IPS-18a (cell line): Measurements from ENCODE around the gene RAI1.

Experiments used
- H3K27ac ChIP-seq: one replicate; pipeline ENCODE4 v1.5.1; 2013; ENCODE audit warnings: low read length
- H3K27me3 ChIP-seq: one replicate; pipeline ENCODE4 v1.6.1; 2013; ENCODE audit warnings: mild to moderate bottlenecking, low read length; ENCODE audit not compliant: control insufficient read depth, insufficient read depth
- H3K36me3 ChIP-seq: one replicate; pipeline ENCODE4 v1.6.1; 2013; ENCODE audit warnings: low read depth, low read length; ENCODE audit not compliant: control insufficient read depth
- H3K4me1 ChIP-seq: one replicate; pipeline ENCODE4 v1.6.1; 2013; ENCODE audit warnings: low read depth, low read length; ENCODE audit not compliant: control insufficient read depth
- H3K4me3 ChIP-seq: one replicate; pipeline ENCODE4 v1.5.1; 2013; ENCODE audit warnings: low read length
- H3K9ac ChIP-seq: one replicate; pipeline ENCODE4 v1.6.1; 2013; ENCODE audit warnings: mild to moderate bottlenecking, low read length, moderate library complexity
- H3K9me3 ChIP-seq: one replicate; pipeline ENCODE4 v1.6.1; 2013; ENCODE audit warnings: low read depth, low read length; ENCODE audit not compliant: control insufficient read depth

Gene RAI1

DNA sequence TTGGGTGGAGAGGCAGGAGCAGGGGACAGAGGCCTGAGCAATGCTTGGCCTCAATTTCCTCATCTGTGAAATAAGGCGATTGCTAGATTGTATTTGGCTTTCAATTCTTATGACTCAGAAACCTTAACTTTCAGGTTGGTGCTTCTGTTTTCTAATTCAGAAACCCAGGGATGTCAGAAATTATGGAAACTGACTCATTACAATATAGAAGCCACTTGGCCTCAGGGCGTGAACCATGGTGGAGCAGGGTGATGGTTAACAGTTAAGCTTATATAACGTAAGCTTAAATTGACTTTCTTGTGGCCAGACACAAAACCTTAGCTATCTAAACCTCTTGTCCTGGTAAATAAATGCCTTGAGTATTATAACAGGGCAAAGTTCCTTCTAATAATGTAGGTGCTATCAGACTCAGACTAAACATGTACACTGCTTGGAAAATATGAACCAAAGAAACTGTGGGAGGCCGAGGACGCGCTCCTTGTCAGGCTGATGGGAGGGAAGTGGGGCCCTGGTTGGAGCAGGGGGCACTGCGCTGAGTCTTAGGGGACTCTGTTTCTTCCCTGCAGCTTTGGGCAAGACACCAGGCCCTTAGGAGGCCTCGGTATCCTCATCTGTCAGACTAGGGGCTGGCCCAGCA lies 172.7 kb downstream of the RAI1 start:
- Histone ChIP-seq H3K36me3 (no peaks in the 10 kb centered on the region), H3K4me1 (peaks cover 16% of the 10 kb centered on the region), H3K4me3 (no peak overlapping the region), H3K9me3 (no peaks in the 10 kb centered on the region), H3K27ac (no peak overlapping the region), H3K27me3 (no peaks in the 10 kb centered on the region), H3K9ac (no peak overlapping the region)

DNA sequence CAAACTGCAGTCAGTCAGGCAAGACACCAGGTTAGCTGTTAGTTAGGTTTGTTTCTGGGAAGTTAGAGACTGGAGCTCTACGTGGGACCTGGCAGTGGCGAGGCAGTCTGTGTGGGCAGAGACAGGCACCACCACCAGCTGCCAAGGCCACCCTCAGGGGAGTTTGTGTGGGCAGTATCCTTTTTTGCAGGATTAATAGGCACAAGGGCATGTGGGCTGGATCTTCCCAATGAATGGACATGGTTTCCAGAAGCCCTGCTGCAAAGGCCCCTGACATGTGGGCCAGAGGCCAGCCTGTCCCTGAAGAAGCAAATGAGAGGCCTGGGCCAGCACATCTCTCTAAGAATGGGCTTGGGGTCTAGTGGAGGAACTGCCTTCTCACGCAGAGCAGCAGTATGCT lies 174.7 kb downstream of the RAI1 start:
- no peak overlapping the region for H3K27ac ChIP-seq
- H3K4me1 ChIP-seq: peaks cover 15% of the 10 kb centered on the region
- H3K4me3 ChIP-seq: no peak overlapping the region
- H3K36me3 ChIP-seq: no peaks in the 10 kb centered on the region
- H3K9ac ChIP-seq: no peak overlapping the region
- no peaks in the 10 kb centered on the region for H3K27me3 ChIP-seq
- no peaks in the 10 kb centered on the region for H3K9me3 ChIP-seq

DNA sequence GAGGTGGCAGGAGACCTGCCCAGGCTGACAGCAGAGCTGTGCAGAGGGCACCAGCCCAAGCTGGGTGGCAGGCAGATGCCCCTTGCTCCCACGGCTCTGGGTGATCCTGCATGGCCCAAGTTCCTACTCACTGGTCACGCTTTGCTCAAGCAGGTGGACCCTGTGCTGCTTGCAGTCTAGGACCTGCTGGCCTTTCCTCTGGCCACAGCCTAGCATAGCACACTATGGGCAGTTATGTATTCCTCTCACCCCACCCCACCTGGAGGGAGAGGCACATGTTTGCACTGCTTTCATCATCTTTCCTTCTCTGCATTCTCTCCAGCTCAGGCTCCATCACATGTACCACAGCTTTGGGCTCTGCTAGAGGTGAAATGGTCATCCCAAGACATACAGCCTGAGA lies 175.1 kb downstream of the RAI1 start:
- no peaks in the 10 kb centered on the region for H3K27me3 ChIP-seq
- no peaks in the 10 kb centered on the region for H3K9me3 ChIP-seq
- peaks cover 11% of the 10 kb centered on the region for H3K4me1 ChIP-seq
- no peaks in the 10 kb centered on the region for H3K36me3 ChIP-seq
- H3K4me3 ChIP-seq: no peak overlapping the region
- H3K27ac ChIP-seq: no peak overlapping the region
- H3K9ac ChIP-seq: no peak overlapping the region

DNA sequence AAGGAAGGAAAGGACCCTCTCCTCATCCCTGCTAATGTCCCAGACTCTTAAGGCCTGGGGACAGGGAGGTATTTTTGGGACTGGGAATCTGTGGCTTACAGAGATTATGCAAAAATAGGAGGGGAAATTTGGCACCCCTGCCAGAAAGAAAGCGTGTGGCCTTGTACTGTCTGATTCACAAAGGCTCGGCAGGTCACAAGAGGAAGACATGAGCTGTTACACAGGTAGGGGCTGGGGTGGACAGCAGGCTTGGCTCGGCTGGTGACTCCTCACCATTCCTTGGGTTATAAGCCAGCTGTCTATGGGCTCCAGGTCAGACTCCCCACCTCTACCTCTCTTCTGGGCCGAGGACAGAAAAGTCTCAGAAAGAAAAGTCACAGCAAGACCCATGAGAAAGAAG lies 176.2 kb downstream of the RAI1 start:
- peaks cover 7% of the 10 kb centered on the region for H3K4me1 ChIP-seq
- no peak overlapping the region for H3K9ac ChIP-seq
- H3K36me3 ChIP-seq: no peaks in the 10 kb centered on the region
- H3K27me3 ChIP-seq: no peaks in the 10 kb centered on the region
- H3K27ac ChIP-seq: no peak overlapping the region
- no peak overlapping the region for H3K4me3 ChIP-seq
- H3K9me3 ChIP-seq: no peaks in the 10 kb centered on the region

DNA sequence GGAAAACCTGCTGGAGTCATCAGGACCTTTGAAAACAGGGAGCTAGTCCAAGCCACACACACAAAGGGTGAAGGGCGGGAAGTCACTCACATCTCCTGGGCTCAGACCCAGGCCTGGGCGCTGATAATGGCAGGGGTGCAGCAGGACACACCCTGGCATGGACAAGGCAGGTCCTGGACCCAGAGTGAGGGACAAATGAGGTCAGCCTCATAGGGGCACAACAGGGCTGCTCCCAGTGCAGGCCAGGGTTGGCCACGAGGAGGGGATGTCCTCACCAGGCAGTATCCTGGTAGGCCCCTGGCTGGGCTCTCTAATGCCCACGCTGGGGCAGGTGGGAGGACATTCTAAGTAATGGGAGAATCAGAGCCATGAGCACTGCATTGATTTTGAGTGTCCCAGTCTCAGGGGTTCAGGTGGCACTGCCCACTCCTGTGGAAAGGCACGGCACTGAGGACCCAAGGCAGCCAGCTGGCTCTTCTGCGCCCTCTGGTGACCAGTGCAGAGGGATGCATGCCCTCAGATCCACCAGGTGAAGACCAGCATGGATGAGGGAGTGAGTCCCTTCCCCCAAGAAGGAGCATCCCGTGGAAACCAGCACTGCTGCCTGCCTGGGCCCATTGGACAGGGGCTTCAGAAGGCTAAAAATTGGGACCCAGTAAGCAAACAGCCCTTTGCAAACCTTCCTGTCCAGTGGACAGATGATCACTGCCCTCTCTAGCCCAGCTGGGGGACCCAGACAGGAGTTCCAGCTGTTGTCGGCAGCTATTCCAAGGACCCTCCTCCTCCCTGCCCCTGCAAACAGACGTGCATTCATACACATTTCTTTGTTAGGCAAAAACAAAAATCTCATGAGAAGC lies 178.9 kb downstream of the RAI1 start:
- Histone ChIP-seq H3K27ac (no peak overlapping the region), H3K4me1 (peaks cover 7% of the 10 kb centered on the region), H3K36me3 (no peaks in the 10 kb centered on the region), H3K9me3 (no peaks in the 10 kb centered on the region), H3K9ac (no peak overlapping the region), H3K4me3 (no peak overlapping the region), H3K27me3 (no peaks in the 10 kb centered on the region)

DNA sequence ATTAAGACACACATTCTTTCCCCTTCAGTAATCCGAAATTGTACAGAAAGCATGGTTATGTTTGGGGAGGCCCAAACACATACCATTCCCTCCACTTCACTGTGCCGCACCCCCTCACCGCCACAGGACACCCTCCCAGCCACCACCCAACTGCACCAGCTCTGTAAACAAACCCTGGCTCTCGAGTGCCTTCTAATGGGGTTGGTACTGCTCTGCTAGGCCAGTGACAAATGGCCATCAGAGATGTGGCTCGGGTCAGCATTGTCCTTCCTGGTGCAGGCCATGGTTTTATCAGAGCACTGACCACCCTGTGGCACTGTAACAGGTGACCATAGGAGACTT lies 179.5 kb downstream of the RAI1 start:
- no peak overlapping the region for H3K27ac ChIP-seq
- no peaks in the 10 kb centered on the region for H3K9me3 ChIP-seq
- H3K4me3 ChIP-seq: no peak overlapping the region
- peaks cover 7% of the 10 kb centered on the region for H3K4me1 ChIP-seq
- H3K36me3 ChIP-seq: no peaks in the 10 kb centered on the region
- no peaks in the 10 kb centered on the region for H3K27me3 ChIP-seq
- H3K9ac ChIP-seq: no peak overlapping the region
